Smooth muscle cell of the pulmonary artery (primary cell): ENCODE results near the gene MYBPC3. TPM values are rescaled to one million over a fixed set of nuclear protein-coding genes. Genes with fewer than 3 reads are reported as not detected.

Source experiments
- total RNA-seq: library from RNA; depleted of rRNA; stranded (reverse); fragments of >200 nt; gene quantifications from 2 replicates; pipeline ENCODE4 v1.2.3, GENCODE V29; 2014

Gene MYBPC3
- not detected in 2 replicates for total RNA-seq

GRCh38 chr11:47352556-47352955, at the start of gene MYBPC3:
MYBPC3 (minus strand) TSS chr11:47352702; CDS start chr11:47352647, 55 bp downstream.

GRCh38 chr11:47378010-47378835, 25.7 kb upstream of the MYBPC3 start, which contains the start of gene SPI1:
SPI1 (minus strand) TSS chr11:47378547; CDS start chr11:47378353, 194 bp downstream.

Other genes with a start within 250 kb of the MYBPC3 start
- gene ARFGAP2, start 175.8 kb downstream of the MYBPC3 start, total RNA-seq: 80.5 and 82.3 TPM in 2 replicates
- 18.2 and 25.2 TPM in 2 replicates for gene PACSIN3, start 166.3 kb downstream of the MYBPC3 start, total RNA-seq
- 26.0 and 37.6 TPM in 2 replicates for gene DDB2, start 137.7 kb downstream of the MYBPC3 start, total RNA-seq
- 23.8 and 27.4 TPM in 2 replicates for gene ACP2, start 103.9 kb downstream of the MYBPC3 start, total RNA-seq
- gene NR1H3, start 94.7 kb downstream of the MYBPC3 start, total RNA-seq: 8.6 and 18.0 TPM in 2 replicates
- 17.7 and 18.5 TPM in 2 replicates for gene MADD, start 82.6 kb downstream of the MYBPC3 start, total RNA-seq
- not detected in 2 replicates for gene SPI1, start 25.8 kb upstream of the MYBPC3 start, total RNA-seq
- gene SLC39A13, start 55.9 kb upstream of the MYBPC3 start, total RNA-seq: 106 and 128 TPM in 2 replicates
- gene PSMC3, start 73.7 kb upstream of the MYBPC3 start, total RNA-seq: 86.9 and 104 TPM in 2 replicates
- 0.07 and 0.40 TPM in 2 replicates for gene RAPSN, start 96.4 kb upstream of the MYBPC3 start, total RNA-seq
- gene CELF1, start 200.4 kb upstream of the MYBPC3 start, total RNA-seq: 95.1 and 97.9 TPM in 2 replicates
- gene PTPMT1, start 212.9 kb upstream of the MYBPC3 start, total RNA-seq: 52.7 and 62.2 TPM in 2 replicates
- 18.4 and 21.8 TPM in 2 replicates for gene KBTBD4, start 226.3 kb upstream of the MYBPC3 start, total RNA-seq
- gene NDUFS3, start 226.4 kb upstream of the MYBPC3 start, total RNA-seq: 37.5 and 41.7 TPM in 2 replicates
- not detected in 2 replicates for gene FAM180B, start 234.0 kb upstream of the MYBPC3 start, total RNA-seq
- gene C1QTNF4, start 241.7 kb upstream of the MYBPC3 start, total RNA-seq: 0.07 and 0.17 TPM in 2 replicates